ENCODE results near the gene RAVER2. TPM values are rescaled to one million over a fixed set of nuclear protein-coding genes. Genes with fewer than 3 reads are reported as not detected.

The RAVER2 gene
- total and polyA plus RNA-seq, 2 experiments from 2014 or later: 0.63 to 2.4 TPM

DNA sequence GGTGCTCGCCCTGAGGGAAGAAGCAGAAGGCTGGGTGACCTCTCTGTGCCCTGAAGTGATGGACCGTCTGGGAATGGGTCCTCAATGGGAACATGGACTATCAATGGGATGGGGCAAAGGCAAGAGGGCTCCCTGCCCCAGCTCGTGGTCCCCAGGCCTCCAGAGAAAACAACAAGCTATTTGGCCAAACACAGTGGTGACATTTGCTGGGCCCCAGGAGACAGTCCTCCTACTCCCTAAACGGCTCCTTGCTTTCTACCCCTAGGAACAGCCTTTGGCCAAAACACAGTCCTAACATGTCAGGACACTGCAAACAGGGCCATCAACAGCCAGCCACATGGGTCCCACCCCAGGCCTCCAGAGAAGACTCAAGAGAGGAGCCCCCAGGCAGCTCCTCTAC lies 102.8 kb downstream of the RAVER2 start:
- H3K36me3 ChIP-seq (ENCODE audit: low read depth): peaks cover 31% of the 10 kb centered on the region; the same call in 1 of the 2 replicates
- H4K20me1 ChIP-seq (ENCODE audit: insufficient read depth): no peaks in the 10 kb centered on the region
- no peak for TF ChIP-seq EZH2phosphoT487 (IDR thresholded peaks at IDR 0.05; ENCODE audit: insufficient read depth, low read depth)
- DNase-seq: no peak
- no peaks in the 10 kb centered on the region for H3F3A ChIP-seq (ENCODE audit: insufficient read depth)
- H3K4me3 ChIP-seq: no peak overlapping the region
- no peak overlapping the region for H2AFZ ChIP-seq
- no peaks in the 10 kb centered on the region for H3K9me2 ChIP-seq (ENCODE audit: insufficient read depth)
- no peaks in the 10 kb centered on the region for H3K27me3 ChIP-seq (replicated peaks; ENCODE audit: insufficient read depth)
- in situ Hi-C loops (cut with MboI): no loop called here
- no peak overlapping the region for H3K27ac ChIP-seq
- H3K4me1 ChIP-seq (ENCODE audit: insufficient read depth): no peaks in the 10 kb centered on the region
- no peaks in the 10 kb centered on the region for H3K79me2 ChIP-seq (ENCODE audit: insufficient read depth)
- H3K9ac ChIP-seq: no peak overlapping the region
- no peaks in the 10 kb centered on the region for H3K9me3 ChIP-seq (ENCODE audit: low read depth)
- WGBS, 2 experiments (ENCODE audit: low coverage in 1 of 2, low lambda C conversion rate in 2 of 2, missing lambda C conversion rate in 2 of 2): 89 to 91% methylated on average over 4 of the region's 4 CpGs
- H3K4me2 ChIP-seq (ENCODE audit: unreplicated experiment): no peak overlapping the region

DNA sequence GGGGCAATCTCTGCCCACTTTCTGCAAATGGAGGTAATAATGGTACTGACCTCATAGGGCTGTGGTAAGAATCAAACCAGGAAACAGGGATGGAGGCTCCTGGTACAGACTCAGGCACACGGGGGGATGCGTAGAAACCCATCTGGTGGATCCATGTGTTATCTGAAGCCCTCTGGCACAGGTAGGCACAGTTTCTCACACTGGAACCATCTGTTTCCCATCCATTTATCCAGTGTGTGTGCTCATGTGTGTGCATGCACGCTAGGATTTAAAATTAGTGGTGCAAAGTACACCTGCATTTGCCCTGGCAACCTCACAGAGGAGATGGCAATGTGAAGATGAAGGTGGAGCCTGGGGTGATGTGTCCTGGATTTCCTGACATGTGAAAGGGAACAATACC lies 103.3 kb downstream of the RAVER2 start:
- Histone ChIP-seq H2AFZ (no peak overlapping the region), H3K27ac (no peak overlapping the region), H3K79me2 (ENCODE audit: insufficient read depth) (no peaks in the 10 kb centered on the region), H3K36me3 (ENCODE audit: low read depth) (peaks cover 28% of the 10 kb centered on the region; the same call in 1 of the 2 replicates), H3K9me3 (ENCODE audit: low read depth) (no peaks in the 10 kb centered on the region), H3K27me3 (replicated peaks; ENCODE audit: insufficient read depth) (no peaks in the 10 kb centered on the region), H3K4me1 (ENCODE audit: insufficient read depth) (no peaks in the 10 kb centered on the region), H3K4me3 (no peak overlapping the region), H4K20me1 (ENCODE audit: insufficient read depth) (no peaks in the 10 kb centered on the region), H3K4me2 (ENCODE audit: unreplicated experiment) (no peak overlapping the region), H3F3A (ENCODE audit: insufficient read depth) (no peaks in the 10 kb centered on the region), H3K9me2 (ENCODE audit: insufficient read depth) (no peaks in the 10 kb centered on the region), H3K9ac (no peak overlapping the region)
- no peak for DNase-seq
- TF ChIP-seq EZH2 (IDR thresholded peaks at IDR 0.05; ENCODE audit: insufficient read depth, poor library complexity, severe bottlenecking) (no peak), EZH2phosphoT487 (IDR thresholded peaks at IDR 0.05; ENCODE audit: insufficient read depth, low read depth) (no peak)
- WGBS, 2 experiments (ENCODE audit: low coverage in 1 of 2, low lambda C conversion rate in 2 of 2, missing lambda C conversion rate in 2 of 2): 97 to 98% methylated on average over 3 of the region's 3 CpGs
- in situ Hi-C loops (cut with MboI): no loop called here

GRCh38 chr1:64848803-64849202 lies 103.9 kb downstream of the RAVER2 start:
- no peaks in the 10 kb centered on the region for H3K27me3 ChIP-seq (replicated peaks; ENCODE audit: insufficient read depth)
- 64 to 66% methylated on average over 4 of the region's 4 CpGs for WGBS, 2 experiments (ENCODE audit: low coverage in 1 of 2, low lambda C conversion rate in 2 of 2, missing lambda C conversion rate in 2 of 2)
- H3K36me3 ChIP-seq (ENCODE audit: low read depth): peaks cover 26% of the 10 kb centered on the region; the same call in 1 of the 2 replicates
- H3K4me3 ChIP-seq: no peak overlapping the region
- H2AFZ ChIP-seq: no peak overlapping the region
- TF ChIP-seq EZH2phosphoT487 (IDR thresholded peaks at IDR 0.05; ENCODE audit: insufficient read depth, low read depth) (no peak), EZH2 (IDR thresholded peaks at IDR 0.05; ENCODE audit: insufficient read depth, poor library complexity, severe bottlenecking) (no peak)
- no peaks in the 10 kb centered on the region for H4K20me1 ChIP-seq (ENCODE audit: insufficient read depth)
- DNase-seq: no peak
- no peaks in the 10 kb centered on the region for H3F3A ChIP-seq (ENCODE audit: insufficient read depth)
- no peaks in the 10 kb centered on the region for H3K79me2 ChIP-seq (ENCODE audit: insufficient read depth)
- no peak overlapping the region for H3K27ac ChIP-seq
- H3K4me1 ChIP-seq (ENCODE audit: insufficient read depth): no peaks in the 10 kb centered on the region
- in situ Hi-C loops (cut with MboI): no loop called here
- no peak overlapping the region for H3K9ac ChIP-seq
- no peaks in the 10 kb centered on the region for H3K9me2 ChIP-seq (ENCODE audit: insufficient read depth)
- no peak overlapping the region for H3K4me2 ChIP-seq (ENCODE audit: unreplicated experiment)
- no peaks in the 10 kb centered on the region for H3K9me3 ChIP-seq (ENCODE audit: low read depth)

- Histone ChIP-seq H2AFZ (no peak overlapping the region), H3K27ac (no peak overlapping the region), H4K20me1 (ENCODE audit: insufficient read depth) (no peaks in the 10 kb centered on the region), H3F3A (ENCODE audit: insufficient read depth) (no peaks in the 10 kb centered on the region), H3K9ac (no peak overlapping the region), H3K4me1 (ENCODE audit: insufficient read depth) (no peaks in the 10 kb centered on the region), H3K9me2 (ENCODE audit: insufficient read depth) (no peaks in the 10 kb centered on the region), H3K36me3 (ENCODE audit: low read depth) (peaks cover 28% of the 10 kb centered on the region; the same call in 1 of the 2 replicates), H3K9me3 (ENCODE audit: low read depth) (no peaks in the 10 kb centered on the region), H3K4me2 (ENCODE audit: unreplicated experiment) (no peak overlapping the region), H3K79me2 (ENCODE audit: insufficient read depth) (no peaks in the 10 kb centered on the region), H3K4me3 (no peak overlapping the region), H3K27me3 (replicated peaks; ENCODE audit: insufficient read depth) (no peaks in the 10 kb centered on the region)
- DNase-seq: no peak
- 92 to 96% methylated on average over 11 of the region's 11 CpGs for WGBS, 2 experiments (ENCODE audit: low coverage in 1 of 2, low lambda C conversion rate in 2 of 2, missing lambda C conversion rate in 2 of 2)
- in situ Hi-C loops (cut with MboI): no loop called here
- TF ChIP-seq EZH2 (IDR thresholded peaks at IDR 0.05; ENCODE audit: insufficient read depth, poor library complexity, severe bottlenecking) (no peak), EZH2phosphoT487 (IDR thresholded peaks at IDR 0.05; ENCODE audit: insufficient read depth, low read depth) (no peak)
Measured at GRCh38 chr1:64849942-64850341, 105.1 kb downstream of the RAVER2 start.

DNA sequence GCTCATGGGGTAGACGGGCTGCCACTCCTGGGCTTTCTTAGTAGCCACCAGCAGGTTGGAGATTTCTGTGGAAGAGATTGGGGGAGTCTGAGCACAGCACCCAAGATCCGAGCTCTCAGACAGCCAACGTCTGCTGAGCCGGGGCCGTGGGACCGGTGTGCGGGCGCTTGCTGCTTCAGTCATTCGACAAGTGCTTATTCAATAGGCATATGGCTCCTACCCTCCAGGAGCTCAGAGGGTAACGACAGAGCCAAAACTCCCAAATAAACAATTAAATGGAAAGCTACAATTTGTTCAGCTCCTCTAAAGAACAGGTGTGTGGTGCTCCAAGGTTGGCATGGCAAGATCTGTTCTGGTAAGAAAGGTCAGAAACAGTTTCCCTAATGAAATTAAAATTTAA lies 106.0 kb downstream of the RAVER2 start:
- 91 to 93% methylated on average over 10 of the region's 10 CpGs for WGBS, 2 experiments (ENCODE audit: low coverage in 1 of 2, low lambda C conversion rate in 2 of 2, missing lambda C conversion rate in 2 of 2)
- in situ Hi-C loops (cut with MboI): no loop called here
- H3K36me3 ChIP-seq (ENCODE audit: low read depth): peaks cover 36% of the 10 kb centered on the region; the same call in 1 of the 2 replicates

More for the DNA sequence above, 106.0 kb downstream of the RAVER2 start:
- Histone ChIP-seq H3F3A (ENCODE audit: insufficient read depth) (no peaks in the 10 kb centered on the region), H3K27ac (no peak overlapping the region), H3K79me2 (ENCODE audit: insufficient read depth) (no peaks in the 10 kb centered on the region), H3K27me3 (replicated peaks; ENCODE audit: insufficient read depth) (no peaks in the 10 kb centered on the region), H2AFZ (no peak overlapping the region), H3K4me2 (ENCODE audit: unreplicated experiment) (no peak overlapping the region), H3K9me3 (ENCODE audit: low read depth) (no peaks in the 10 kb centered on the region), H3K4me3 (no peak overlapping the region), H3K9ac (no peak overlapping the region), H3K9me2 (ENCODE audit: insufficient read depth) (no peaks in the 10 kb centered on the region), H3K4me1 (ENCODE audit: insufficient read depth) (no peaks in the 10 kb centered on the region), H4K20me1 (ENCODE audit: insufficient read depth) (no peaks in the 10 kb centered on the region)
- DNase-seq: no peak
- TF ChIP-seq EZH2phosphoT487 (IDR thresholded peaks at IDR 0.05; ENCODE audit: insufficient read depth, low read depth): no peak
- no peak for TF ChIP-seq EZH2 (IDR thresholded peaks at IDR 0.05; ENCODE audit: insufficient read depth, poor library complexity, severe bottlenecking)

Measured in GM23248 (cell line).